Mucosa of descending colon (tissue), 3 donors: ENCODE measurements around the gene SLC25A25. TPM values are rescaled to one million over a fixed set of nuclear protein-coding genes. Genes with fewer than 3 reads are reported as not detected.
"Not testable (repeated sequence)": the region's sequence is repeated elsewhere in the genome, so short reads cannot be mapped to it uniquely, and the experiment has no call there.

ENCODE experiments used
- ATAC-seq: fragments of 200-7000 bp; cut with Tn5 transposase; one replicate; pipeline ENCODE4 v1.9.1; 2020; ENCODE audit warnings: mild to moderate bottlenecking, moderate library complexity
- DNase-seq, 3 donors: peaks; one replicate each; pipeline ENCODE4 v3.0.0-alpha.2; 2020
- H3K36me3 ChIP-seq: fragments of 200-600 bp; one replicate; pipeline ENCODE4 v1.8.0; 2021; ENCODE audit warnings: low read depth, mild to moderate bottlenecking
- H3K4me1 ChIP-seq: fragments of 200-600 bp; one replicate; pipeline ENCODE4 v1.8.0; 2021; ENCODE audit warnings: low read depth, mild to moderate bottlenecking
- H3K4me3 ChIP-seq: fragments of 200-600 bp; one replicate; pipeline ENCODE4 v1.8.0; 2021; ENCODE audit warnings: mild to moderate bottlenecking
- H3K9me3 ChIP-seq: fragments of 200-600 bp; one replicate; pipeline ENCODE4 v1.8.0; 2021; ENCODE audit warnings: mild to moderate bottlenecking
- intact Hi-C, 2 donors: fragments of 100-400 bp; cut with DNase I in 1 of 2; cut with micrococcal nuclease in 1 of 2; formaldehyde crosslinking; loops; one replicate each; pipeline versions ENCODE4 v1.11.0 to v1.11.1; 2022; cut with DNase I, micrococcal nuclease
- long read RNA-seq, 2 donors: library from polyadenylated mRNA; unstranded; transcript quantifications; one replicate each; pipeline ENCODE4 v2.0.0, GENCODE V29; 2019 to 2021
- total RNA-seq, 3 donors: library from RNA; stranded (reverse); fragmentation: NEBNext Ultra II Directional in 2 of 3; extraction: Animal tissue kit (Norgen Biotek cat#: 25700) in 2 of 3; gene quantifications; one replicate each; pipeline versions ENCODE4 v1.2.1 to v1.2.4, GENCODE V29; 2021 to 2023
- TF ChIP-seq, protein P1 (sequence below): fragments of 200-600 bp; IDR thresholded peaks from one replicate; pipeline ENCODE4 v1.8.0; 2022; ENCODE audit warnings: antibody characterized with exemption, mild to moderate bottlenecking
- donor health status: DM: no; HTN: no; CAD: no; lungs with moderate emphysema.
- donor health status: DM: no; HTN: no; CAD: no.
- donor health status: DM: no; HTN: yes; CAD: no.

SLC25A25 gene
- total RNA-seq = 10 to 100 TPM; 19.1 to 27.3 (median 21.3) TPM
- long read RNA-seq, donor 1, transcript SLC25A25-203 (10 exons, 3,431 nt) = major isoform, 34 of 76 reads
- long read RNA-seq, donor 1, partial matches to known transcripts = 34 of 76 reads
- long read RNA-seq, donor 1, other reads (novel, unspliced or antisense) = 4 of 76 reads
- long read RNA-seq, donor 2, transcript SLC25A25-203 (10 exons, 3,431 nt) = major isoform, 7 of 22 reads
- long read RNA-seq, donor 2, partial matches to known transcripts = 0 of 22 reads
- long read RNA-seq, donor 2, other reads (novel, unspliced or antisense) = 15 of 22 reads

DNA sequence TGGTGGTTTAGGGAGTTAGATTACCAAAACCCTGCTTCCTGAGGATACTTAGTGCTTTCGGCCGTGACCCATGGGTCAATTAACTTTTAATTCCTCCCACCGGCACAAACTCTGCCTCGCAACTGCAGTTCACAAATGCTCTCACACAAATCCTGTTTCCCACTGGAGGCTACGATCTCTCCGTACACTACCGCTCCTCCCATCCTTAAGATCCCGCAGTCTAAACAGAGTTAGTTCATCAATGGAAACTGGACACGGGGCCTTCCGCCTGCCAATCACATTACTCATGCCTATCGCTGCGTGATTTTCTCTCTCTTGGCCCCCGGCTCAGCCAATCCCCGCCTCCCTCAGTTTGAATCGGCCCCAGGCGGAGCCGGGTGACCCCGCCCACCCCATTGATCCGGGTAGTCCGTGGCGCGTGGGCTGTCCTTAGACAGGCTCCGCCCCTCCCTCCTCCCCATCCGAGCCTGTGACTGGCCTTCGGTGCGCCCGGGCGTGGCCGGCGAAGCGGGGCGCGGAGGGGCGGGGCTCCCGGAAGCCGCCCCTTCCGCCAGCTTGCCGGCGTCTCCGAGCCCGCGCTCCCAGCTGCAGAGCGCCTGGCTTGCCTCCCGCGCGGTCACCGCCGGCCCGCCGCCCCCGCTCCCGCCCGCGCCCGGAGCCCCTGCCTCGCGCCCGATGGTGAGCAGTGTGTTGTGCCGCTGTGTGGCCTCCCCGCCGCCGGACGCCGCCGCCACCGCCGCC is at the start of gene SLC25A25:
TSS of gene SLC25A25 (plus strand) at position 588 of the 741 bp plus-strand sequence. CDS start at position 676, 88 bp downstream.
- no peaks in the 10 kb centered on the region for H3K9me3 ChIP-seq
- intact Hi-C loops = loop anchor here in 1 of 2 donors (10.0 kb wide), 1 partner anchor 47 kb away; no protein-coding TSS in a partner anchor
- DNase-seq = peak; percentile 100
- peaks cover 4% of the 10 kb centered on the region for H3K36me3 ChIP-seq
- TF ChIP-seq, protein P1, sequence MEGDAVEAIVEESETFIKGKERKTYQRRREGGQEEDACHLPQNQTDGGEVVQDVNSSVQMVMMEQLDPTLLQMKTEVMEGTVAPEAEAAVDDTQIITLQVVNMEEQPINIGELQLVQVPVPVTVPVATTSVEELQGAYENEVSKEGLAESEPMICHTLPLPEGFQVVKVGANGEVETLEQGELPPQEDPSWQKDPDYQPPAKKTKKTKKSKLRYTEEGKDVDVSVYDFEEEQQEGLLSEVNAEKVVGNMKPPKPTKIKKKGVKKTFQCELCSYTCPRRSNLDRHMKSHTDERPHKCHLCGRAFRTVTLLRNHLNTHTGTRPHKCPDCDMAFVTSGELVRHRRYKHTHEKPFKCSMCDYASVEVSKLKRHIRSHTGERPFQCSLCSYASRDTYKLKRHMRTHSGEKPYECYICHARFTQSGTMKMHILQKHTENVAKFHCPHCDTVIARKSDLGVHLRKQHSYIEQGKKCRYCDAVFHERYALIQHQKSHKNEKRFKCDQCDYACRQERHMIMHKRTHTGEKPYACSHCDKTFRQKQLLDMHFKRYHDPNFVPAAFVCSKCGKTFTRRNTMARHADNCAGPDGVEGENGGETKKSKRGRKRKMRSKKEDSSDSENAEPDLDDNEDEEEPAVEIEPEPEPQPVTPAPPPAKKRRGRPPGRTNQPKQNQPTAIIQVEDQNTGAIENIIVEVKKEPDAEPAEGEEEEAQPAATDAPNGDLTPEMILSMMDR = no peak
- peak; percentile 88 for ATAC-seq
- peaks cover 49% of the 10 kb centered on the region for H3K4me1 ChIP-seq
- peak within 1 kb of the TSS; percentile 65 for H3K4me3 ChIP-seq

DNA sequence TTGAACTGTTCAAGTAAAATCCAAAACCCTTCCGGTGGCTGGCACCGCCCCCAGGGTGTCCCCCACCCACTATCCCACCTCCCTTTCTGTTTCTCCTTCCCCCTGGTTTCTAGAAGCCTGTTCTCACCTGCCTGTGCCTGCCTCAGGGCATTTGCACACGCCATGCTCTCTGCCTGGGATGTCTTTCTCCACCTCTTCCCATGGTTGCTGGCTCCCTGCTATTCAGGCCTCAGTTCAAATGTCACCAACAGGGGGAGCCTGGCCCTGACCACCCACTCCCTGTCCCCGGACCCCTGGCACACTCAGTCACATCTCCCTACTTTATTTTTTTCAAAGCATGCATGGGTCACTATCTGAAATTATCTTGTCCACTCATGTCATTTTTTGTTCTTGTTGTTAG is 47.3 kb upstream of the SLC25A25 start:
- DNase-seq = no peak
- intact Hi-C loops = no loop called here
- Histone ChIP-seq H3K4me3 (no peak overlapping the region), H3K4me1 (no peaks in the 10 kb centered on the region), H3K9me3 (no peaks in the 10 kb centered on the region), H3K36me3 (no peaks in the 10 kb centered on the region)
- ATAC-seq = no peak
- TF ChIP-seq, protein P1 = no peak

DNA sequence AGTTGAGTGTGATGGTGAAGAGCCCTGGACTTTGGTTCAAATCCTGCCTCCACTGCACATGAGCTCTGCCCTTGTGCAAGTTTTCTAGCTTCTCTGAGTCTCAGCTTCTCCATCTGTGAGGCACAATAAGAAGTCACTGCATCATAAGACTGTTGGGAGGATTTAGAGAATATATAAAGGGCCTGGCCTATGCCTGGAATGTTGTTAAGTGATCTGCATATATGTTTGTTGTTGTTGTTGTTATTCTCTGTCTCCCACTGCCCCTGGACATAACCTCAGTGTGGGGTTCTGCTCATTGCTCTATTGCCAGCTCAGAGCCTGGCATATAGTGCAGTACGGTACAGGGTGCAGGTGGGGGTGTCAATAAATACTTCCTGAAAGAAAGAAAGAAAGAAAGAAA is 46.9 kb upstream of the SLC25A25 start:
- Histone ChIP-seq H3K4me1 (no peaks in the 10 kb centered on the region), H3K36me3 (no peaks in the 10 kb centered on the region), H3K4me3 (no peak overlapping the region), H3K9me3 (no peaks in the 10 kb centered on the region)
- ATAC-seq (no peak), DNase-seq (no peak)
- TF ChIP-seq, protein P1 = no peak
- intact Hi-C loops = no loop called here

DNA sequence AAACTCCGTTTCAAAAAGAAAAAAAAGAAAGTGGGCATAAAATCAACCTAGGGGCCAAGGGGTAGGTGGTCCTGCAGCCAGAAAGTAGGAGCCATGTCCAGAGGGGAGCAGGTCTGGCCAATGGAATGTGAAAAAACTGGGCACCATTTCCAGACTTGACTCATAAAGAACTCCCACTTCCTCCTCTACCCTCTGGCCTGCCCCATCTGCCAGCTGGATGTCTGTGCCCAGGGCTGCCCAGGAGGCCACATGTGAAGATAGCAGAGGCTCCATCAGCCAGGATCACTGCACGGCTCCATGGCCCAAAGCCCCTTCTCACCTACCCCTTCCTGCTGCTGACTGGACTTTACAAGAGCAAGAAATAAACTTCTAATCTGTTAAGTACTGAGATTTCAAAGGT is 45.1 kb upstream of the SLC25A25 start:
- no peaks in the 10 kb centered on the region for H3K4me1 ChIP-seq
- no peak overlapping the region for H3K4me3 ChIP-seq
- DNase-seq (no peak), ATAC-seq (no peak)
- no peaks in the 10 kb centered on the region for H3K9me3 ChIP-seq
- TF ChIP-seq, protein P1 = no peak
- no peaks in the 10 kb centered on the region for H3K36me3 ChIP-seq
- intact Hi-C loops = no loop called here

DNA sequence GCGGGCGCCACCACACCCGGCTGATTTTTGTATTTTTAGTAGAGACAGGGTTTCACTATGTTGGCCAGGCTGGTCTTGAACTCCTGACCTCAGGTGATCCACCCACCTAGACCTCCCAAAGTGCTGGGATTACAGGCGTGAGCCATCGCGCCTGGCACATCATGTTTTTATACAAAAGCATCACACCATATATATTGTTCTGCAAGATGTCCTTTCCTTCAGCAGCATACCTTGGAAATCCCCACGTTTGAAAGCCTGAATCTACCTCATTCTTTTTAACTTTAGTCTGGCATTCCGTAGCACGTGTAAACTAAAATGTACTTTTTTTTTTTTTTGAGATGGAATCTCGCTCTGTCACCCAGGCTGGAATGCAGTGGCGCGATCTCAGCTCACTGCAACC is 44.4 kb upstream of the SLC25A25 start:
- H3K4me1 ChIP-seq, H3K4me3 ChIP-seq, DNase-seq, H3K36me3 ChIP-seq, ATAC-seq, intact Hi-C loops, H3K9me3 ChIP-seq: not testable (repeated sequence)

DNA sequence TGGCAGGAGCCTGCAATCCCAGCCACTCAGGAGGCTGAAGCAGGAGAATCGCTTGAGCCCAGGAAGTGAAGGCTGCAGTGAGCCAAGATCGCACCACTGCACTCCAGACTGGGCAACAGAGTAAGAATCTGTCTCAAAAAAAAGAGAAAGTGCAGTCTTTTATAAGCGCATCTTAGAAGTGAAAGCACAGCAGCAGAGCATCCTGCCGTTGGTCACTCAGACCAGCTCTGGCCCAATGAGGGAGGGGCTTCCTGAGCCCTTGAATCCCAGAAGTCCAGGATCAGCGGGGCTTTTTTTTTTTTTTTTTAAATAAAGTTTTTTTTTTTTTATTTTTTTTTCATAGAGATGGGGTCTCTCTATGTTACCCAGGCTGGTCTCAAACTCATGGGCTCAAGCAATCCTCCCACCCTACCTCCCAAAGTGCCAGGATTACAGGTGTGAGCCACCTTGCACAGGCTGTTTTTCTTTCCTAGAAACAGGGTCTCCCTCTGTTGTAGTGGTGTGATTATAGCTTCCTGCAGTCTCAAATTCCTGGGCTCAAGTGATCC is 43.2 kb upstream of the SLC25A25 start:
- intact Hi-C loops = no loop called here
- Histone ChIP-seq H3K36me3 (no peaks in the 10 kb centered on the region), H3K9me3 (no peaks in the 10 kb centered on the region), H3K4me1 (no peaks in the 10 kb centered on the region), H3K4me3 (no peak overlapping the region)
- ATAC-seq = no peak
- no peak for DNase-seq
- TF ChIP-seq, protein P1 = no peak
